ENCODE results near the gene MAML3.

MAML3 gene

GRCh38 chr4:140025470-140025869 lies 128.5 kb downstream of the MAML3 start:
- no peak overlapping the region for H3K4me3 ChIP-seq (replicated peaks; ENCODE audit: low read depth, low read length)
- no peak for DNase-seq (ENCODE audit: low read depth)
- TF ChIP-seq CTCF (IDR thresholded peaks at IDR 0.05; ENCODE audit: low read length, missing control alignments): no peak

GRCh38 chr4:140020457-140021361 lies 133.3 kb downstream of the MAML3 start:
- DNase-seq (ENCODE audit: low read depth): peak; percentile 48
- H3K4me3 ChIP-seq (replicated peaks; ENCODE audit: low read depth, low read length): no peak overlapping the region
- TF ChIP-seq CTCF (IDR thresholded peaks at IDR 0.05; ENCODE audit: low read length, missing control alignments): no peak

- H3K4me3 ChIP-seq (replicated peaks; ENCODE audit: low read depth, low read length): no peak overlapping the region
- DNase-seq (ENCODE audit: low read depth): no peak
- no peak for TF ChIP-seq CTCF (IDR thresholded peaks at IDR 0.05; ENCODE audit: low read length, missing control alignments)
Measured at GRCh38 chr4:140019619-140020347, 134.2 kb downstream of the MAML3 start.

GRCh38 chr4:140018931-140019618 lies 134.9 kb downstream of the MAML3 start:
- no peak for TF ChIP-seq CTCF (IDR thresholded peaks at IDR 0.05; ENCODE audit: low read length, missing control alignments)
- H3K4me3 ChIP-seq (replicated peaks; ENCODE audit: low read depth, low read length): no peak overlapping the region
- DNase-seq (ENCODE audit: low read depth): no peak

- no peak overlapping the region for H3K4me3 ChIP-seq (replicated peaks; ENCODE audit: low read depth, low read length)
- peak; percentile 40 for DNase-seq (ENCODE audit: low read depth)
- TF ChIP-seq CTCF (IDR thresholded peaks at IDR 0.05; ENCODE audit: low read length, missing control alignments): no peak
Measured at GRCh38 chr4:140014284-140014683, 139.7 kb downstream of the MAML3 start.

- no peak overlapping the region for H3K4me3 ChIP-seq (replicated peaks; ENCODE audit: low read depth, low read length)
- TF ChIP-seq CTCF (IDR thresholded peaks at IDR 0.05; ENCODE audit: low read length, missing control alignments): peak; percentile 65
- peak; percentile 82 for DNase-seq (ENCODE audit: low read depth)
Measured at GRCh38 chr4:140012688-140013486, 141.1 kb downstream of the MAML3 start.
